Stimulated activated CD4-positive, alpha-beta T cell treated with anti-CD3 and anti-CD28 coated beads, TNF-alpha, amount 100 ng/mL, for 4 hours (primary cell): ENCODE results near the gene GNL3.
"Not testable (repeated sequence)": the region's sequence is repeated elsewhere in the genome, so short reads cannot be mapped to it uniquely, and the experiment has no call there.

Experiments
- DNase-seq, 3 experiments: peaks; one replicate each; pipeline ENCODE4 v3.0.0-alpha.2; 2020; ENCODE audit warnings: low read depth in 3 of 3

The GNL3 gene, protein sequence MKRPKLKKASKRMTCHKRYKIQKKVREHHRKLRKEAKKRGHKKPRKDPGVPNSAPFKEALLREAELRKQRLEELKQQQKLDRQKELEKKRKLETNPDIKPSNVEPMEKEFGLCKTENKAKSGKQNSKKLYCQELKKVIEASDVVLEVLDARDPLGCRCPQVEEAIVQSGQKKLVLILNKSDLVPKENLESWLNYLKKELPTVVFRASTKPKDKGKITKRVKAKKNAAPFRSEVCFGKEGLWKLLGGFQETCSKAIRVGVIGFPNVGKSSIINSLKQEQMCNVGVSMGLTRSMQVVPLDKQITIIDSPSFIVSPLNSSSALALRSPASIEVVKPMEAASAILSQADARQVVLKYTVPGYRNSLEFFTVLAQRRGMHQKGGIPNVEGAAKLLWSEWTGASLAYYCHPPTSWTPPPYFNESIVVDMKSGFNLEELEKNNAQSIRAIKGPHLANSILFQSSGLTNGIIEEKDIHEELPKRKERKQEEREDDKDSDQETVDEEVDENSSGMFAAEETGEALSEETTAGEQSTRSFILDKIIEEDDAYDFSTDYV

DNA sequence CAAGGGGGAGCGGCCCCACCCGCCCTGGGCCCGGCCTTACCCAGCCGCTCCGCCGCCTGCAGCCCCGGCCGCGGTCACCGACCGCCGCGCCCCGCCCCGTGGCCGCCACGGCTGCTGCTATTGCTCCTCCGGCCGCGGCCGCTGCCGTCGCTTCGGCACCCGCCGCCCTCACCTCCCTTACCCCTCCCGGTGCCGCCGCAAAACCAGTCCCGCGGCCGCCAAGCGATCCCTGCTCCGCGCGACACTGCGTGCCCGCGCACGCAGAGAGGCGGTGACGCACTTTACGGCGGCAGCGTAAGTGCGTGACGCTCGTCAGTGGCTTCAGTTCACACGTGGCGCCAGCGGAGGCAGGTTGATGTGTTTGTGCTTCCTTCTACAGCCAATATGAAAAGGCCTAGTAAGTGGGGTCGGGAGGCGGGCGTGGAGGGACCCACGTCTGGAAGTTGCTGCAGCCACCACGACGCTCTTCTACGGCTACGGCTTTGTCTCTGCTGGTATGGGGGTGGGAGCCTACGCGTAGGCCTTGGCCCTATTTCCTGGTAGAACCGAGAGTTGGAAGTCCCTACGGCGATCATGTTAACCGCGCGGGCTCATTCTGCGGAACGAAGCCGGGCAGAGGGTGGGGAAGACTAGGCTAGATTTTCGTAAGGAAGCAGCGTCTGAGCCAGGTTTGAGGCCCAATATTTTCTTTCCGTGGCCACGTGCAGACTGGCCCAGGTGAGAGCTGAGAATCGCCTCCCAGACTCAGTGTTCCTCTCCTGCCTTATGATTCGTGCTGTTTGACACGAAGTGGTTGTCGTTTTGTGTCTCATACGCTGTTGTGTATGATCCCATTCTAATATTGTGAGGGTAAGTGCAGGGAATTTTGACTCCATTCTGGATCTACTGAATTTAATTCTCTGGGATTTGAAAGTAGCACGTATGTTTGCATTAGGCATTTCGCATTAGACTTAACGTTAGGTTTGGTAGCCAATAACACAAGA, at the start of gene GNL3, which contains the start of gene PBRM1:
Gene GNL3 (plus strand): TSS at position 324 of the 983 bp plus-strand sequence. CDS start 61 bp downstream, at position 385.
Gene PBRM1 (minus strand): TSS at position 205 of the 983 bp plus-strand sequence.
- DNase-seq: peak; percentile 83 to 88 (median 83)

DNA sequence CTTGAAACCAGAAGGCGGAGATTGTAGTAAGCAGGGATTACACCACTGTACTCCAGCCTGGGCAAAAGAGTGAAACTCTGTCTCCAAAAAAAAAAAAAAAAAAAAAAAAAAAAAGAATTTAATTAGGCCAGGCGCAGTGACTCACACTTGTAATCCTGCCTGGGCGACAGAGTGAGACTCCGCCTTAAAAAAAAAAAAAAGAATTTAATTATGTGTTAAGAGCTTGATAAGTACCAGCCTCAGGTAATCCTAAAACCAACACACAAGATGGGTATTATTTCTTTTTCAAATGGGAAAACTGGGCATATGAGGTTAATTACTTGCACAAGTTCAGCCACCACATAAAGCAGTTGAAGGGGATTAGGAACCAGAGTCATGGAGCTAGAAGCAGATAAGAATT, 49.2 kb upstream of the GNL3 start:
- DNase-seq: no peak

DNA sequence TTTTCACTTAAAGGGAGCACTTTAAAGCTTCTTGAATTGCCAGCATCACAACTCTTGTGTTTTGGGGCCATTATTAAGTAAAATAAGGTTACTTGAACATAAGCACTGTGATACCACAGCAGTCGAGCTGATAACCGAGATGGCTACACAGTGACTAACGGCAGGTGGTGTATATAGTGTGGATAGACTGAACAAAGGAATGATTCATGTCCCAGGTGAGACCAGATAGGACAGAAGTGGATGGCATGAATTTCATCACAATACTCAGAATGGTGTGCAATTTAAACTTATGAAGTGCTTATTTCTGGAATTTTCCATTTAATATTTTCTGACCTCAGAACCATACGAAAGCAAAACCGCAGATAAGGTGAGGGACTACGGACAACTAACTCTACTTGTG, 40.3 kb upstream of the GNL3 start:
- no peak for DNase-seq

DNA sequence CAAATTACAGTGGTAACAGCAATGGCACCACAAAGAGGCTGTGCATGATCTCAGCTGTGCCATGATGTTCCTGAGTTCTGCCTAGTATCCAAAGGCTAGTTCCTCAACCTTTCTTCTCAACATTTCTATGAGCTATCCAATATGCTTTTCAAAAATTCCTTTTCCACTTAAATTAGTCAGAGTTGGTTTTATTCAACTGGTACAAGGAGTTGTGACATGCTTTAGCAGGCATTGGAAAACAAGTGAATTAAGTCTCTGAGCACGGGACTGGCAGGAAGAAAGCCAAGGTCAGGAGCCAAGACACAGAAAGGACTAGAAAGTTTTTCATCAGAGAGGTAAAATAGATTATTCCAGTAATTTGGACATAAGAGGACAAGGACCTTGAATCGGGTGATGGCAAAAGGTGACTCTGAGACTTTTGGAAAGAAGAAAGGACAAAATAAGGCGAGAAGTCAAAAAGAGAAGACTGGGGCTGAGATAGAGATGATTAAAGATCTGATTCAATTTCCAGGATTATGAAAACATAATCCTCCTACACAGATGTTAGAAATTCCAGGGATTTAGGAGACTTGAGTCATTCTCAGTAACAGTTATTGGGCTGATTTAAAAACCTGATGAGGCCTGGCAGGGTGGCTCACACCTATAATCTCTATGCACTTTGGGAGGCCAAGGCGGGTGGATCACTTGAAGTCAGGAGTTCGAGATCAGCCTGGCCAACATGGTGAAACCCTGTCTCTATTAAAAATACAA, 36.2 kb upstream of the GNL3 start:
- DNase-seq: no peak

DNA sequence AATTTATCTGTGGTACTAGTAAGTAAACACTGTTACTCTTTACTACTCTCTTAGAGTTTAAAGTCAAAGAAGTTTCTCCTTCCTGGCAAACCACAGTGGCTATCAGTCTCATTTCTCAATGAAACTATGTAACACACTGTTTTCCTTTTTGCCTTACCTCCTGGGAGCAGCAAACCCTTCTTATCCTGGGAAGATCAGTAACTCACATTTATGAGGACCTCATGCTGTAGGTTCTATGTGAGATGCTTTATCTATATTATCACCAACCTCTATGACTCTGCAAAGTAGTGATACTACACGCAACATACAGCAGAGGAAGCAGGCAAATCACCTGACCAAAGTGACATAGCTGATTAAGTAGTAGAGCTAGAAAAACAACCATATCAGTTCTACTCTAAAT, 35.4 kb upstream of the GNL3 start:
- no peak for DNase-seq

DNA sequence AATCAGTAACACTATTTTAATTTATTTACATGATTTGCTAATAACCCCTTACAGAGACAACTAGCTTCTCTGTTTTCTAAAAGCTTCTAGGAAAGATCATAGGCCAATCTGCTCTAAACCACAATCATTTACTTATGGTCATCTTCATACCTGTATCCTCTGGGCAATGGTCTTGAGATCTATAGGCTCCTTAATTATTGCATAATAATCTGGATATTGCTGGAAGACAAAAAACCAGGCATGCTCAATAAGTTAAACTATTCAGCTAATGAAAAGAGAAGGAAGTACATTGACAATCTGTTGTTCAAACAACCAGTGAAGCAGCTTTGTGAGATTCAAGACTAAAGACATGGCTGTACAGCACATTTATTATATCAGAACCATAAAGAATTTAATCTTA, 34.2 kb upstream of the GNL3 start:
- no peak for DNase-seq

DNA sequence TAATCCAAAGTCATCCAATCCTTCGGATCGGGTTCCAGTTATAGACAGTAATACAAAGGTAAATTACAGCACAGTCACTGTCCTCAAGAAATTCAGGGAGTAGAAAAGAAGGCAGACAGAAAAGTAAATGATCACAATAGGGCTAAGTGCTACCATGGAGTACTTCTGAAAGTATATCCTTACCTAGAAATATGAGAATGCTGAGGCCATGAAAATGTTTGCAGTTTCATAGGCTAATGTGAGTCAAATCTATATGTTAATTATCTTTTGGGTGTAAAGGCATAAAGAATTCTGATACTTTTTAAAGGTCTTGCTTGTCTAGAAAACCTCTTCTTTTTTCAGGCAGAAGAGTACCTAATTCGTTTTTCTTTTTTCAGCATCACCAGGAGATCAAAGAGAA, 29.9 kb upstream of the GNL3 start:
- no peak for DNase-seq

DNA sequence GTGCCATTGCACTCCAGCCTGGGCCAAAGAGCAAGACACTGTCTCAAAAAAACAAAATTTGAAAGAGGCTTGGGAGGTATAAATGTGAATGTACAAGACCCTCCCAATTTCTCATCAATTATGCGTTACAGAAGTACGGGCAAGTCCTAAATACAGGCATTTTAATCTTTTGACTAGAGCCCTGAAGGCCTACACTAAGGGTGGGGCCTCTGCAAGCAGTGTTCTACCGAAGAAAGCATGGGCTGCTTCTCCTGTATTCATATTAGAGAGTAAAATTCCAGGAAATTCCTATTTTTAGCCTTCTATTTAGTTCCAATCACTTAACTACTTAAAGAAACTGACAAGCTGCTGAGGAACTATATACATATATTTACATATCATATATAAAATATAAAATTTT, 25.8 kb upstream of the GNL3 start:
- no peak for DNase-seq

DNA sequence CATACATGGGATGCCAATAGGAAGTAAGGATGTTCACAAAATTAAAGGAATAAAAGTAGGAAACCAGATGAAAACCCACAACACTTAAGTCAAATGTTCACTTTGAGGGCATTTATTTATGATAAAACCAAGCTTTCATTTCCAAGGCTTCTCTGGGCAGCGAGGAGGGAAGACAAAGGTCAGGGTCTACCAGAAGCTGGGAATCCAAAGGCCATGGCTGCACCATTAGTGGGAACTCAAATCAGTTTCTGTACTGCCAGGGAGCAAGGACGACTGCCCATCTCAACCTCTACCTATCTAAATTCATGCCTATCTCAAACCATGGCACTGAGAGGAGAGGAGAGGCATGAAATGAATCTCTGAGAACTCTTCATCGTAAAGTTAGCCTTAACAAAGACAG, 22.7 kb upstream of the GNL3 start:
- no peak for DNase-seq

DNA sequence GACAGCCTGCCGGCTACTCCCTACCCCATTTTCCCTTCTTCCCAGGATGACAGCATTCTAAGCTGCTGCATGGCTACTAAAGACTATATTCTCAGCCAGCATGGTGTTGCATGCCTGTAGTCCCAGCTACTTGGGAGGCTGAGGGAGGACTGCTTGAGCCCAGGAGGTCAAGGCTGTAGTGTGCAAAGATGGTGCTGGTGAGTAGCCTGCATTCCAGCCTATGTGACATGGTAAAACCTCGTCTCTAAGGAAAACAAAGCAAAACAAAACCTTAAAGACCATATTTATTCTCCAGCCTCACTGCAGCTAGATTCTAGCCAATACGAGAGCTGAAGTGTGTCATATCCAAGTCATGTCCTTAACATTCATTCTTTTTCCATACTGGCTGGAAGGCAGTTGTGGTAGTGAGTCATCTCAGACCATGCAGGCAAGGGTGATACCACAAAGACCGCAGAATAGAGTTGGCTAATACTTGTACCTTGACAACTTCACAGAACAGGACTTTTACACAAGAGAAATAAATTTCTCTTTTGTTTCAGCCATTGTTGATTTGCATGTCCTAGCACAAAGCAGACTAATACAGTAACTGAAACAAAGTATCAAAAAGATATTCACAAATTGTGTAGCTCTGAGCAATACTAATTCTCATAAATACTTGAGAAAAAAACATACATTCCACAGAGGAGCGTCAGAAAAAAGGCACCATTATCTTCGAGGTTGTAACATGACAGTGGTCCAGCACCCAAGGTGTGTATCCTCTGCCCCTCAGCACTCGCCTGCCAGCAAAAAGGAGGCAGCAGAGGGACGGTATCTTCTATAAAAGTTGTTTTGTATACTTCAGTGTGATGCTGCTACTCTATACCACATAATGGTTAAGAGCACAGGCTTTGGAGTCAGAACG, 15.0 kb upstream of the GNL3 start:
- DNase-seq: no peak

DNA sequence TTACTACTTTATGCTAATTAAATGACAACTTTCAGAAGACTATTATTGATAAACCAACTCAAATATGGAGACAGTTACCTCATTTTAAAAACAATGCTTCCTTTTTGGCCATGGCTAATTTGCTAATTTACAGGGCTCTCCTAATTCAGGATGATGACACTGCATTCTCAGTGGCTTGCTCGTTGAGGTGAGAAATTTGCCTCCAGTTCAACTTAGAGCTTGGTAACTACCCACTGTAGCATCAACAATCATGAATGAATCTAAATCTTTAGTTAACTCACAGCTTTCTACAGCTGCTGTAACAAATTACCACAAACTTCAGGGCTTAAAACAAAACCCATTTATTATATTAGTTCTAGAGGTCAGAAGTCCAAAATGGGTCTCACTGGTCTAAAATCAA, 14.2 kb upstream of the GNL3 start:
- no peak for DNase-seq

DNA sequence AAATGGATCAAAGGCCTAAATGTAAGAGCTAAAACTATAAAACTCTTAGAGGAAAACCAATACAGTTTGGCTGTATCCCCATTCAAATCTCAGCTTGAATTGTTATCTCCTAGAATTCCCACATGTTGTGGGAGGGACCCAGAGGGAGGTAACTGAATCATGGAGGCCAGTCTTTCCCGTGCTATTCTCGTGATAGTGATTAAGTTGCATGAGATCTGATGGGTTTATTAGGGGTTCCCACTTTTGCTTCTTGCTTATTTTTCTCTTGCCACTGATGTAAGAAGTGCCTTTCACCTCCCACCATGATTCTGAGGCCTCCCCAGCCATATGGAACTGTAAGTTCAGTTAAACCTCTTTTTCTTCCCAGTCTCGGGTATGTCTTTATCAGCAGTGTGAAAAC, 9.6 kb upstream of the GNL3 start:
- not testable (repeated sequence) for DNase-seq

DNA sequence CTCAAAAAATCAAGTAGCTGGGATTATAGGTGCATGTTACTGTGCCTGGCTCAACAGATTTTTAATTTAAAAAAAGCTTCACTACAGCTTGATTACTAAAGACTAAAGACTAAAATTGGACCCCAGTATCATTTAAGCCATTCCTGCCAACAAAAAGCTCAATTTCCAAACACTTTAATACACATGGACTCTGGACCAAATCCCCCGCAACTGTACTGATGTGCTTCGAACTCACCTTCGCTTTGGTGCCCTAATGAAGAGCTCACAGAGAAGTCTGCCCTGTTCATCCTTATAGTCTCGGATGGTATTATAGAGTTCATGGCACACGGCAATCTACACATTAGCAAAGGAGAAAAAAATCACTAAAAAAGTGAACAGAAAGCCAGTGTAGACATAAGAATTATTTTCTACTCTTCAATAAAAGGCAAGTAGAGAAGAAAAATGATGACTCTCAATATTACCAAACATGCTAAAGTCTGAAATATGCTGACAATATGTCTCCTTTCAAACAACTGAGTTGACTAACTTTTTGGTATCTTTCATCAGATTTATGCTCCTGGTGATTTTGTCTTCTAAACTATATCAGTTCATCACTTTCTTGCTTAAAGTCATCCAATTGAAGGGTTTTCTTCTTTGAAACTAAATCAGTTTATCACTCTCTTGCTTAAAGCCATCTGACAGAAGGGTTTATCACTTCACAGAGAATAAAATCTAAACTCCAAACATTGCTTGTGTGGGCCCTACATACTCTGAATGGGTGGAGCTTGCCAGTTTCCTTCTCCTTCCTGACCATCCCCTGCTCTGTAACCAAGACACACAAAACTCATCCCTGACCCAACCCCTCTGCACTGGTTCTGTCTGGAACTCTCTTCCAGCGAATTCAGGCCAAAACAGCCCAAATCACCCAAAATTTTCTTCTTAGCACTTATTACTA, 7.3 kb upstream of the GNL3 start:
- no peak for DNase-seq

DNA sequence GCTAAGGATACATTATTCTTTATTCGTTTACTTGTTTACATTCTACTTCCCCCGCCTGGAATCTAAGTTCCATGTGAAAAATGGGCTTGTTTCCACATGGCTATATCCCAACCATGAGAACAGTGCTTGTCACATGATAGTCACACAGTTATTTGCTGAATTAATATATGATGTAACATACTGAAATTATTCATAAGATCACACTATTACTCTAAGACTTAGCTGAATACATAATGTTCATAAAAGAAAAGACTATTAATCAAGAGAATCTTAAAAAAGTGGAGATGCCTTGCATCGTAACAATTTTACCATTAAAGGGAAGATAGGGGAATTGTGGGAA, 6.7 kb upstream of the GNL3 start:
- DNase-seq: no peak

DNA sequence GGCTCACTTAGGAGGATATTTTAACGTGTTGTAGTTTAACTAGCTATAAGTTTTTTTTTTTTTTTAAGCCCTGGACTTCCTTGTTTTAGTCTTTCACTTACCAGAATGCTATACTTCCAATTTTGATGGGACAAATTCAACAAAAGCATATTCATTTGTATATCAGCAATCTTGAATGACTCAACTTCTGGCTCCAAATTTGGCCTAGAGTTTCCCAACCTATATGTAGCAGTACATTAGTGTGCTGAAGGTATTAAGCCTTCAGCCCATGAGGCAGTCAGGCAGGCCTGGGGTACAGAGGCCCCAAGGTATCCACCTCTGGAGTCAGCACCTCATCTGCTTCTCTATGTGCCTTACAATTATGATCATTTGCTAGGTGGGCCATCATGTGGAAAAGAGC, 6.0 kb upstream of the GNL3 start:
- no peak for DNase-seq

DNA sequence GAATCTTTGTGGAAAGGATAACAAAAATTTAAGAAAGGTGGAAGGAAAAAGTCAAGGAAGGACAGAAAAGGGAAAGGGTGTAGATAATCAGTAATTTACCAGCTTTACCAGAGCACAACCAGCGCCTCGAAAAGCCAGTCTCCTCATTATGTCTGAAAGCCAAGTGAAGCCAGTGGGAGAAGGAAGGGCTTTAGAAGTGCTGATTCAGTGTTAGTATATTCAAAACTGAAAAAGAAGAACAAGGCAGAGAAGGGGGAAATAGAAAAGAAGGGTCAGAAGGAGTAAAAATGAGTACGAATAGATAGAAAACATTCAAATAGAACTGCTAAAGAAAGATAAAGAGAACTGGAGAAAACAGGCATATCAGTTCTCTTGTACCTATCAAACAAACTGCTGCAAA, 4.2 kb upstream of the GNL3 start:
- no peak for DNase-seq

DNA sequence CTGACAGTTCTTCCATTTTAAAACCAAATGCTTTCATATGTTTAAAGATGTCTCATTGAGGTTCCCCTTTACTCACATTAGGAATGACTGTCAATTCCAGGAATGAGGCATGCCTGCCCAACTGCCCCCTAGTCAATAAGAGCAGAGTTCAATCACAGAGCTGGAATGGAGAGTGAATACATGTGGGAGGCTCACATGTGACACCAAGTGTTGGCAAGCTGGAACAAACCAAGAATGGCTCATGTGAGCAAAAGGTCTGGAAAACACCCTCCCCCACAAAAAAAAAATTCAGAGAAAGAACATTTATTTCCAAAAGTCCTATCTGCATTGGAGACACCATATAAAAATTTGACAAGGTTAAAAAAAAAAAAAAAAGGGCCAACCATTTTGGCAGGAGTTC, 3.8 kb upstream of the GNL3 start:
- no peak for DNase-seq

DNA sequence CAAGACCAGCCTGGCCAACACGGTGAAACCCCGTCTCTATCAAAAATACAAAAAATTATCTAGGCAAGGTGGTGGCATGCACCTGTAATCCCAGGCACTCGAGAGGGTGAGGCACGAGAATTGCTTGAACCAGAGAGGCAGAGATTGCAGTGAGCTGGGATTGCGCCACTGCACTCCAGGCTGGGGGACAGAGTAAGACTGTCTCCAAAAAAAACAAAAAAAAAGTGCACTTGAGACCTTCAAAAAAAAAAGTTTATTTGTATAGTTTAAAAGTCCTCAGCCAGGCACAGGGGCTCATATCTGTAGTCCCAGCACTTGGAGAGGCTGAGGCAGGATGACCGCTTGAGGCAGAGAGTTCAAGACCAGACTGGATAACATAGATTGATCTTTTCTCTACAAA, 2.2 kb upstream of the GNL3 start:
- no peak for DNase-seq

DNA sequence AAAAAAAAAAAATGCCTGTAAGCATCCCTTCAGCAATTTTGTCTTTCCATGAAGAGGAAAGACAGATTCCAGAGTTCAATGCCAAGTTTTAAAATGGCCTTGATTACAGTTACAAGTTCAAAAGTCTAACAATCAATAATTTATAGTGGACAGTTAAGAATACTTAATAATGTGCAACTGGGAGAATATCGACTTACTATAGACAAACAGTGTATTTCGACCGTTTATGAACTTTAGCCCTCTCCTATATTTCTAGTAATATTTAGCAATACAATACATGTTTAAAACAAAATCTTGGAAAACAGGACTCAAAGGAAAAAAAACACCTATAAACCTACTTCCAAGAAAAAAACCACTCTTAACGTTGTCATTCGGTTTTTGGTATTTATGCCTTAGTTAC, 1.6 kb upstream of the GNL3 start:
- no peak for DNase-seq

DNA sequence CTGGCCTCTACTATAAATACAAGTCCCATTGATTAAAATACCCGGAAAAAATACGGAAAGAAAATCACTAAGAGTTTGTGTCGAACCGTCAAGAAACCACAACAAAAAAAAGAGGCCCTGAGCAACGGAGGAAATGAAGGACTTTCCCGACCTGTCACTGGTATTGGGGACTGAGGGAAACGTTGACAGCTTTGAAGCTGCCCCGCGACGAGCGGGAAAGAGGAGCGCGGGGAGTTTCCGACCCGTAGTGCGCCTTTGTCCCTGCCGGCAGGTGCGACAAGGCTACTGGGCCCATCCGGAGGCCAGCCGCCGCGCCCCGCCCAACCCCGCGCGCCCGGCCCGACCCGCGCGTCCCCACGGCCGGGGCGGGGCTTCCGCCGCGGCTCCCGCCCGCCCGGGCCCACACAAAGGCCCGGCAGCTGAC, 535 bp upstream of the GNL3 start:
- DNase-seq: peak; percentile 44 to 65 (median 51)
